MM.1S (cell line): ENCODE results near the gene PRDM11.
"Not testable (repeated sequence)": the region's sequence is repeated elsewhere in the genome, so short reads cannot be mapped to it uniquely, and the experiment has no call there.

Experiments
- DNase-seq: peaks from one replicate; pipeline ENCODE4 v3.0.0-alpha.2; 2015
- H2AFZ ChIP-seq: fragments of 300-600 bp; sonication (generic); 2 replicates; pipeline ENCODE4 v1.6.0; 2016; ENCODE audit warnings: antibody characterized with exemption, low read length
- H3F3A ChIP-seq: fragments of 300-600 bp; sonication (generic); 2 replicates; pipeline ENCODE4 v1.6.1; 2016; ENCODE audit warnings: mild to moderate bottlenecking, antibody characterized with exemption, low read length, moderate library complexity, mixed read lengths; ENCODE audit not compliant: insufficient read depth
- H3K27ac ChIP-seq: fragments of 300-600 bp; sonication (generic); 2 replicates; pipeline ENCODE4 v1.5.1; 2016; ENCODE audit warnings: mild to moderate bottlenecking, low read length
- H3K27me3 ChIP-seq: fragments of 300-600 bp; sonication (generic); replicated peaks from 2 replicates; pipeline ENCODE4 v1.6.0; 2016; ENCODE audit warnings: low read length; ENCODE audit not compliant: insufficient read depth
- H3K36me3 ChIP-seq: fragments of 300-600 bp; sonication (generic); replicated peaks from 2 replicates; pipeline ENCODE4 v1.6.1; 2016; ENCODE audit warnings: mild to moderate bottlenecking, low read length, mixed read lengths; ENCODE audit not compliant: insufficient read depth
- H3K4me1 ChIP-seq: fragments of 300-600 bp; sonication (generic); 2 replicates; pipeline ENCODE4 v1.6.1; 2016; ENCODE audit warnings: low read length, mixed read lengths
- H3K4me2 ChIP-seq: fragments of 300-600 bp; sonication (generic); 2 replicates; pipeline ENCODE4 v1.6.0; 2016; ENCODE audit warnings: low read depth, low read length
- H3K4me3 ChIP-seq: fragments of 300-600 bp; sonication (generic); 2 replicates; pipeline ENCODE4 v1.5.1; 2016; ENCODE audit warnings: low read length, mixed read lengths
- H3K79me2 ChIP-seq: fragments of 300-600 bp; sonication (generic); 2 replicates; pipeline ENCODE4 v1.6.1; 2016; ENCODE audit warnings: mixed run types, low read length, mixed read lengths
- H3K9ac ChIP-seq: fragments of 300-600 bp; sonication (generic); 2 replicates; pipeline ENCODE4 v1.6.1; 2016; ENCODE audit warnings: low read length, mixed read lengths
- H3K9me2 ChIP-seq: fragments of 300-600 bp; sonication (generic); replicated peaks from 2 replicates; pipeline ENCODE4 v1.6.1; 2016; ENCODE audit warnings: mild to moderate bottlenecking, low read length, mixed read lengths; ENCODE audit not compliant: insufficient read depth
- H3K9me3 ChIP-seq: fragments of 300-600 bp; sonication (generic); replicated peaks from 2 replicates; pipeline ENCODE4 v1.6.1; 2016; ENCODE audit warnings: mild to moderate bottlenecking, low read length, mixed read lengths; ENCODE audit not compliant: insufficient read depth
- H4K20me1 ChIP-seq: fragments of 300-600 bp; sonication (generic); 2 replicates; pipeline ENCODE4 v1.6.1; 2016; ENCODE audit warnings: mild to moderate bottlenecking, low read length, moderate library complexity, mixed read lengths; ENCODE audit not compliant: insufficient read depth
- CTCF ChIP-seq: fragments of 300-600 bp; sonication (generic); IDR thresholded peaks from 2 replicates; pipeline ENCODE4 v1.5.1; 2016; ENCODE audit warnings: antibody characterized with exemption, low read length, mixed read lengths
- EZH2 ChIP-seq: fragments of 300-600 bp; sonication (generic); optimal IDR thresholded peaks from 2 replicates; pipeline ENCODE3; 2017; ENCODE audit warnings: low read depth, mild to moderate bottlenecking, antibody characterized with exemption, low read length, mixed read lengths
- EZH2phosphoT487 ChIP-seq: fragments of 300-600 bp; sonication (generic); IDR thresholded peaks from 2 replicates; pipeline ENCODE4 v1.6.1; 2018; ENCODE audit warnings: antibody characterized with exemption, low read length

The PRDM11 gene

GRCh38 chr11:45108070-45109064, 38.1 kb upstream of the PRDM11 start:
- Histone ChIP-seq H3K79me2 (no peaks in the 10 kb centered on the region), H3K27me3 (no peaks in the 10 kb centered on the region), H3K9ac (no peak overlapping the region), H3K36me3 (no peaks in the 10 kb centered on the region), H3K4me1 (peaks cover 13% of the 10 kb centered on the region), H3K4me2 (no peak overlapping the region), H3F3A (no peaks in the 10 kb centered on the region), H3K27ac (no peak overlapping the region), H3K9me2 (no peaks in the 10 kb centered on the region), H3K4me3 (no peak overlapping the region), H3K9me3 (no peaks in the 10 kb centered on the region), H4K20me1 (no peaks in the 10 kb centered on the region), H2AFZ (no peak overlapping the region)
- no peak for DNase-seq
- TF ChIP-seq CTCF, result no peak
- TF ChIP-seq EZH2phosphoT487, result no peak
- no peak for TF ChIP-seq EZH2

GRCh38 chr11:45109400-45109799, 37.0 kb upstream of the PRDM11 start:
- Histone ChIP-seq H3K4me3 (no peak overlapping the region), H3K4me1 (peaks cover 13% of the 10 kb centered on the region), H2AFZ (no peak overlapping the region), H3K9ac (no peak overlapping the region), H3K27ac (no peak overlapping the region), H3F3A (no peaks in the 10 kb centered on the region), H3K36me3 (no peaks in the 10 kb centered on the region), H3K4me2 (no peak overlapping the region), H4K20me1 (no peaks in the 10 kb centered on the region), H3K79me2 (no peaks in the 10 kb centered on the region), H3K9me3 (no peaks in the 10 kb centered on the region), H3K27me3 (no peaks in the 10 kb centered on the region), H3K9me2 (no peaks in the 10 kb centered on the region)
- no peak for DNase-seq
- no peak for TF ChIP-seq EZH2phosphoT487

GRCh38 chr11:45110562-45110961, 35.9 kb upstream of the PRDM11 start:
- DNase-seq, result peak; percentile 69
- Histone ChIP-seq H3K4me1 (peaks cover 13% of the 10 kb centered on the region), H3K79me2 (no peaks in the 10 kb centered on the region), H3K9me3 (no peaks in the 10 kb centered on the region), H3K9ac (no peak overlapping the region), H2AFZ (no peak overlapping the region), H3K27ac (no peak overlapping the region), H3K9me2 (no peaks in the 10 kb centered on the region), H3K27me3 (no peaks in the 10 kb centered on the region), H3K36me3 (no peaks in the 10 kb centered on the region), H4K20me1 (no peaks in the 10 kb centered on the region), H3K4me3 (no peak overlapping the region), H3F3A (no peaks in the 10 kb centered on the region), H3K4me2 (no peak overlapping the region)
- TF ChIP-seq EZH2 (no peak), CTCF (peak; percentile 76)

- Histone ChIP-seq H4K20me1 (no peaks in the 10 kb centered on the region), H3F3A (no peaks in the 10 kb centered on the region), H3K4me3 (no peak overlapping the region), H2AFZ (no peak overlapping the region), H3K79me2 (no peaks in the 10 kb centered on the region), H3K4me1 (no peaks in the 10 kb centered on the region), H3K9me2 (no peaks in the 10 kb centered on the region), H3K9ac (no peak overlapping the region), H3K36me3 (no peaks in the 10 kb centered on the region), H3K9me3 (no peaks in the 10 kb centered on the region), H3K4me2 (no peak overlapping the region), H3K27me3 (no peaks in the 10 kb centered on the region), H3K27ac (no peak overlapping the region)
- TF ChIP-seq EZH2phosphoT487 (no peak), CTCF (no peak), EZH2 (no peak)
- DNase-seq, result no peak
These were observed 32.6 kb upstream of the PRDM11 start for GRCh38 chr11:45113807-45114206.

- H3K79me2 ChIP-seq, H3K9me3 ChIP-seq, H2AFZ ChIP-seq, H3K9me2 ChIP-seq, H3K9ac ChIP-seq, H3K27ac ChIP-seq, H3K27me3 ChIP-seq, H3K4me1 ChIP-seq, H4K20me1 ChIP-seq, H3F3A ChIP-seq, H3K4me3 ChIP-seq, DNase-seq, H3K4me2 ChIP-seq, H3K36me3 ChIP-seq: not testable (repeated sequence)
These were observed 18.6 kb upstream of the PRDM11 start for GRCh38 chr11:45127836-45128235.
